HepG2 (cell line): Measurements from ENCODE around the gene KMT2D. TPM values are rescaled to one million over a fixed set of nuclear protein-coding genes. Genes with fewer than 3 reads are reported as not detected.

ENCODE experiments used
- ATAC-seq: fragments of 200-7000 bp; cut with Tn5 transposase; 3 replicates; pipeline ENCODE4 v1.9.1; 2020; ENCODE audit warnings: mild to moderate bottlenecking, moderate library complexity
- BruUV-seq: library from RNA; stranded (reverse); fragments of 400-500 nt; replicated peaks from 2 replicates; lab custom pipeline; 2021; lab: Mats Ljungman, UMichigan
- CTCF ChIA-PET: fragments of 300-600 bp; formaldehyde crosslinking; extraction: SDS; loops from one replicate; lab custom pipeline; 2021; ENCODE audit warnings: low total read pairs, inconsistent platforms, low intra/inter-chr PET ratio; lab: Yijun Ruan, JAX
- POLR2A ChIA-PET: fragments of 350-600 bp; sonication (Branson Sonifier 250); formaldehyde crosslinking; loops from one replicate; lab custom pipeline; 2020; ENCODE audit warnings: antibody characterized with exemption, inconsistent platforms; lab: Yijun Ruan, JAX
- DNase-seq: peaks from one replicate; pipeline ENCODE4 v3.0.0-alpha.2; 2015; ENCODE audit warnings: low spot score
- FAIRE-seq: peaks from 3 replicates; lab custom pipeline; 2011; peaks lifted over from hg19 to GRCh38; lab: Jason Lieb, UNC
- H2AFZ ChIP-seq: one replicate; pipeline ENCODE4 v1.6.1; 2011; ENCODE audit warnings: low read length, inconsistent platforms
- H3K27ac ChIP-seq: fragments of 300-600 bp; 3 replicates; pipeline ENCODE4 v1.8.0; 2011; ENCODE audit warnings: mixed run types, mild to moderate bottlenecking, mixed read lengths, low read length, inconsistent platforms; ENCODE audit not compliant: insufficient read depth; ENCODE audit errors: extremely low read length
- H3K27me3 ChIP-seq, 2 experiments: fragments of 200-600 bp in 1 of 2; 2 replicates in 1 of 2; 3 replicates in 1 of 2; pipeline versions ENCODE4 v1.6.0 to v1.8.0; 2011; ENCODE audit warnings: low read length in 2 of 2, mild to moderate bottlenecking in 2 of 2, moderate library complexity in 2 of 2, inconsistent platforms in 1 of 2; ENCODE audit not compliant: insufficient read depth in 2 of 2, control insufficient read depth in 1 of 2
- H3K36me3 ChIP-seq, 2 experiments: fragments of 200-600 bp in 1 of 2; replicated peaks in 1 of 2; 2 replicates in 1 of 2; 3 replicates in 1 of 2; pipeline versions ENCODE4 v1.5.1 to v1.8.0; 2011; ENCODE audit warnings: low read length in 2 of 2, inconsistent platforms in 1 of 2; ENCODE audit not compliant: insufficient read depth in 2 of 2, control insufficient read depth in 1 of 2
- H3K4me1 ChIP-seq: 2 replicates; pipeline ENCODE4 v1.5.1; 2012; ENCODE audit warnings: low read length, inconsistent platforms; ENCODE audit not compliant: insufficient read depth
- H3K4me2 ChIP-seq: 2 replicates; pipeline ENCODE4 v1.6.0; 2011; ENCODE audit warnings: low read depth, low read length, inconsistent platforms
- H3K4me3 ChIP-seq, 3 experiments: fragments of 200-600 bp in 1 of 3; sonication (generic), shearing (Covaris generic) in 1 of 3; replicated peaks in 1 of 3; 2 replicates each; pipeline ENCODE4 v1.5.1; 2011 to 2016; ENCODE audit warnings: low read length in 3 of 3, inconsistent platforms in 2 of 3, low read depth in 2 of 3, mild to moderate bottlenecking in 2 of 3, control low read depth in 1 of 3, mixed read lengths in 1 of 3; ENCODE audit not compliant: insufficient read depth in 1 of 3
- H3K79me2 ChIP-seq: one replicate; pipeline ENCODE4 v1.6.1; 2011; ENCODE audit warnings: low read length, inconsistent platforms; ENCODE audit not compliant: insufficient read depth
- H3K9ac ChIP-seq: 2 replicates; pipeline ENCODE4 v1.6.0; 2011; ENCODE audit warnings: mild to moderate bottlenecking, low read depth, low read length, inconsistent platforms; ENCODE audit not compliant: insufficient read depth
- H3K9me3 ChIP-seq: 2 replicates; pipeline ENCODE4 v1.5.1; 2012; ENCODE audit warnings: mild to moderate bottlenecking, low read length
- H4K20me1 ChIP-seq: 2 replicates; pipeline ENCODE4 v1.6.0; 2011; ENCODE audit warnings: inconsistent platforms, mild to moderate bottlenecking, low read length, moderate library complexity; ENCODE audit not compliant: insufficient read depth
- AGO2 ChIP-seq: fragments of 200-400 bp; formaldehyde crosslinking; optimal IDR thresholded peaks from 2 replicates; pipeline ENCODE3; 2017; ENCODE audit warnings: mild to moderate bottlenecking, low read depth, low read length, moderate library complexity
- HNRNPL ChIP-seq: fragments of 200-400 bp; formaldehyde crosslinking; IDR thresholded peaks from 2 replicates; pipeline ENCODE4 v1.6.1; 2017; ENCODE audit warnings: mild to moderate bottlenecking, low read depth, low read length
- NFE2 ChIP-seq: sonication (generic); formaldehyde crosslinking; IDR thresholded peaks from 2 replicates; pipeline ENCODE4 v1.4.0; 2020; ENCODE audit warnings: missing genetic modification reagents
- POLR2A ChIP-seq, 2 experiments: IDR thresholded peaks; 2 replicates each; pipeline ENCODE4 v1.6.1; 2011; ENCODE audit warnings: low read depth in 2 of 2, low read length in 2 of 2, mild to moderate bottlenecking in 1 of 2, moderate library complexity in 1 of 2; ENCODE audit not compliant: insufficient read depth in 1 of 2
- RBM22 ChIP-seq: fragments of 200-400 bp; formaldehyde crosslinking; optimal IDR thresholded peaks from 2 replicates; pipeline ENCODE3; 2017; ENCODE audit warnings: mild to moderate bottlenecking, low read length, moderate library complexity
- ZC3H13 ChIP-seq: sonication (generic); formaldehyde crosslinking; IDR thresholded peaks from 2 replicates; pipeline ENCODE4 v1.8.1; 2023; ENCODE audit warnings: mild to moderate bottlenecking, missing genetic modification reagents, moderate library complexity
- ZNF101 ChIP-seq: sonication (generic); formaldehyde crosslinking; IDR thresholded peaks from 2 replicates; pipeline ENCODE4 v1.4.0; 2020; ENCODE audit warnings: mild to moderate bottlenecking, low read depth, missing genetic modification reagents, borderline replicate concordance
- ZNF264 ChIP-seq: sonication (generic); formaldehyde crosslinking; IDR thresholded peaks from 2 replicates; pipeline ENCODE4 v1.4.0; 2020; ENCODE audit warnings: missing genetic modification reagents
- ZNF629 ChIP-seq: sonication (generic); formaldehyde crosslinking; conservative IDR thresholded peaks from 2 replicates; pipeline ENCODE4 v1.5.0; 2020; ENCODE audit warnings: missing genetic modification reagents
- ZNF747 ChIP-seq: sonication (generic); formaldehyde crosslinking; IDR thresholded peaks from 2 replicates; pipeline ENCODE4 v1.8.1; 2023; ENCODE audit warnings: missing genetic modification reagents, mild to moderate bottlenecking, borderline replicate concordance
- WGBS: methylation state at CpG from one replicate; pipeline ENCODE4 v1.1.6; 2017; ENCODE audit warnings: low lambda C conversion rate; 5-methylcytosine and 5-hydroxymethylcytosine counted together
- in situ Hi-C: cut with HindIII; loops from 2 replicates; pipeline ENCODE4 v1.10.0; 2017; ENCODE audit warnings: low pct_unique_long_range_greater_than_20kb; ENCODE audit not compliant: extremely low pct_ligation_motif_present
- intact Hi-C: fragments of 100-400 bp; cut with micrococcal nuclease; formaldehyde crosslinking; loops from one replicate; pipeline ENCODE4 v1.10.0; 2022; ENCODE audit not compliant: unreplicated experiment
- polyA plus RNA-seq, 8 experiments: library from polyadenylated mRNA; depleted of rRNA in 3 of 8; stranded (reverse) in 7 of 8; unstranded in 1 of 8; fragments of >200 nt; fragmentation: Illumina TruSeq in 4 of 8; extraction: Trizol in 4 of 8; gene quantifications; 2 replicates each; pipeline versions ENCODE4 v1.2.1 to v1.2.3, GENCODE V29; 2011 to 2016; ENCODE audit warnings: low read depth in 4 of 8, missing spikeins in 1 of 8, mixed read lengths in 1 of 8; ENCODE audit not compliant: insufficient read depth in 1 of 8
- total RNA-seq, 5 experiments: library from RNA; depleted of rRNA; stranded (reverse); fragments of >200 nt; fragmentation: Illumina TruSeq; extraction: Trizol; gene quantifications; 2 replicates each; pipeline ENCODE4 v1.2.3, GENCODE V29; 2016; ENCODE audit warnings: low read depth in 1 of 5

The KMT2D gene
- total and polyA plus RNA-seq, 2 of the 13 experiments (the other 11 are each of a cell fraction or from before 2014, with no cell fraction given): 8.1 to 10.4 TPM

GRCh38 chr12:49037947-49038237, 22.7 kb downstream of the KMT2D start:
- TF ChIP-seq ZNF101 (CRISPR knock-in tag) (no peak), ZNF264 (CRISPR knock-in tag) (no peak), ZNF629 (no peak)
- FAIRE-seq: no peak
- no peak overlapping the region for H3K9ac ChIP-seq
- H3K4me2 ChIP-seq: no peak overlapping the region
- H3K27me3 ChIP-seq: no peaks in the 10 kb centered on the region
- H4K20me1 ChIP-seq: no peaks in the 10 kb centered on the region
- H3K27ac ChIP-seq: no peak overlapping the region
- H3K9me3 ChIP-seq: no peaks in the 10 kb centered on the region
- H3K36me3 ChIP-seq: peaks cover 54 to 92% of the 10 kb centered on the region in 2 experiments; a peak in 4 of 5 replicates
- ATAC-seq: no peak
- ChIA-PET CTCF (no interaction called here), POLR2A (interaction anchor here (0.5 to 2.1 kb wide), 3 partner anchors 13 to 20 kb away, joined by 3 to 5 read pairs (median 3); no protein-coding TSS in a partner anchor)
- BruUV-seq: TSS peak; percentile 37
- no peak overlapping the region for H3K4me3 ChIP-seq
- H3K79me2 ChIP-seq: no peaks in the 10 kb centered on the region
- in situ Hi-C loops: no loop called here
- no peaks in the 10 kb centered on the region for H3K4me1 ChIP-seq
- DNase-seq: no peak
- intact Hi-C loops: no loop called here
- 92% methylated on average over 4 of the region's 7 CpGs for WGBS
- H2AFZ ChIP-seq: no peak overlapping the region

DNA sequence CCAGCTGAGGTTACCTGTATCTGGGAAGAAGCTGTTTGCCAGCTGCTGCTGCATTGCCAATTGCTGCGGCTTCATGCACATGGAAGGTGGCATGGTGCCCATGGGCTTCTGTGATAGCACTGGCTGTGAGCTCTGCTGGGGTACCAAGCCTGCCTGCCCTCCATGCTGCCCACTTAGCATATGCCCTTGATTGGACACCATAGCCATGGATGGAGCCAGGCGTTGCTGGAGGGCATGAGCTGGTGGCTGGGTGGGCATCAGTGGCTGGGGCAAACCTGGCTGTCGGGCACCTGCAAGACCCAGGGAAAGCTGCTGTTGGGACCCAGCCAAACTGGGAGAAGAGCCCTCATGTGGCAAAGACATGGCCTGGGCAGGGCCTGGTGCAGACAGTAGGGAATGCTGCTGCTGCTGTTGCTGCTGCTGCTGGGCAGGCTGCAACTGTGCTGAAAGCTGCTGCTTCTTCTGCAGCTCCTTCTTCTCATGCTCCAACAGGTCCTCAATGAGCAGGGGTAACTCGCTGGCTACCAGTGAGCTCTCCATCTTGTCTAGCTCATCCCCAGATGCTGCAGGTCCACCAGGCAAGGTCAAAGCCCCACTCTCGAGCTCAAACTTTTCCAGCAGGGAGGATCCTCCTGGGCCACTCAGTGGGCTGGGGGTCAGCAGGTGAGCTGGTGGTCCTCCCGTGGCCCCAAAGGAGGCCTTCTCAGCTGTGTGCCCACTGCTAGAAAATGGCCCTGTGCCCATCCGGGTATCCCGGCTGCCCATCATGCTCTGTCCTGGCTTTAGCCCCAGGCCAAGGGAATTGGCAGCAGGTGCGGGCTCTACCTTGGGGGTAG, 23.3 kb downstream of the KMT2D start:
- Histone ChIP-seq H3K4me1 (no peaks in the 10 kb centered on the region), H3K9me3 (no peaks in the 10 kb centered on the region), H3K4me2 (no peak overlapping the region), H4K20me1 (no peaks in the 10 kb centered on the region), H3K36me3 (peaks cover 53 to 92% of the 10 kb centered on the region in 2 experiments; a peak in 4 of 5 replicates), H3K27me3 (no peaks in the 10 kb centered on the region), H3K4me3 (no peak overlapping the region), H3K9ac (no peak overlapping the region), H3K79me2 (no peaks in the 10 kb centered on the region), H2AFZ (no peak overlapping the region), H3K27ac (no peak overlapping the region)
- ATAC-seq: no peak
- 98% methylated on average over 7 of the region's 9 CpGs for WGBS
- CTCF ChIA-PET: no interaction called here
- POLR2A ChIA-PET: interaction anchor here (0.8 to 1.3 kb wide), 2 partner anchors 14 to 19 kb away, joined by 3 read pairs; no protein-coding TSS in a partner anchor
- no TSS peak for BruUV-seq
- TF ChIP-seq RBM22 (peak; percentile 46), POLR2A (IDR thresholded peaks at IDR 0.05; ENCODE audit: insufficient read depth in 1 of 2, low read depth in 2 of 2, low read length in 2 of 2) (peak in 1 of 2 experiments; percentile 19; a peak in 1 of 4 replicates), ZC3H13 (peak; percentile 78), ZNF747 (no peak), NFE2 (CRISPR knock-in tag) (no peak), HNRNPL (0 out of 2 replicates have a peak, but pooled peaks have one; percentile 31), AGO2 (peak; percentile 58)
- no peak for DNase-seq
- in situ Hi-C loops (no loop called here), intact Hi-C loops (no loop called here)
- no peak for FAIRE-seq
